ENCODE results near the gene FAM83F.

FAM83F gene

DNA sequence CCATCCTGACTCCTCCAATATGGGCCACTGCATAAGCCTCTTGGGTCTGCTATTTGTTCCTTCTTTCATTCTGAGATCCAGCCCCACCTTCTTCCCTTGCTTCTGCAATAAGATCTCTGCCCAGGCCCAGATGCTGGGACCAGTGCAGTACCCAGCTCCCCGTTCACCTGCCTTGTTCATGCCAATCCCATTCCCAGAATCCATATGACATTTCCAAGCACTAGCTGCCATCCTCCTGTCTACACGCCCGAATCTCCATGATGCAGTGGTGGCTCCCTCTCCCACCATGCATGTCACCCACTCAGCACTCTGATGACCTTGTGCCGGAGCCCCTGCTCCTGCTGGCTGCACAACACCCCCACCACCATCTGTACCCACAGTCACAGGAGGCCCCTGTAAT lies 11.4 kb upstream of the FAM83F start:
- no peak for ATAC-seq
- no peak for TF ChIP-seq ZC3H10 (CRISPR knock-in tag; IDR thresholded peaks at IDR 0.05)
- TF ChIP-seq ARNTL (CRISPR knock-in tag; IDR thresholded peaks at IDR 0.05; ENCODE audit: borderline replicate concordance, low read depth) = no peak
- no peak for TF ChIP-seq BACH2 (CRISPR knock-in tag; IDR thresholded peaks at IDR 0.05; ENCODE audit: borderline replicate concordance)
- no peak for TF ChIP-seq ESRRG (CRISPR knock-in tag; IDR thresholded peaks at IDR 0.05)
- no peak for TF ChIP-seq CSDC2 (CRISPR knock-in tag; IDR thresholded peaks at IDR 0.05)
- no peak for TF ChIP-seq ZNF8 (CRISPR knock-in tag; IDR thresholded peaks at IDR 0.05)
- no peak for TF ChIP-seq ISL1 (CRISPR knock-in tag; IDR thresholded peaks at IDR 0.05)
- TF ChIP-seq, protein P1, sequence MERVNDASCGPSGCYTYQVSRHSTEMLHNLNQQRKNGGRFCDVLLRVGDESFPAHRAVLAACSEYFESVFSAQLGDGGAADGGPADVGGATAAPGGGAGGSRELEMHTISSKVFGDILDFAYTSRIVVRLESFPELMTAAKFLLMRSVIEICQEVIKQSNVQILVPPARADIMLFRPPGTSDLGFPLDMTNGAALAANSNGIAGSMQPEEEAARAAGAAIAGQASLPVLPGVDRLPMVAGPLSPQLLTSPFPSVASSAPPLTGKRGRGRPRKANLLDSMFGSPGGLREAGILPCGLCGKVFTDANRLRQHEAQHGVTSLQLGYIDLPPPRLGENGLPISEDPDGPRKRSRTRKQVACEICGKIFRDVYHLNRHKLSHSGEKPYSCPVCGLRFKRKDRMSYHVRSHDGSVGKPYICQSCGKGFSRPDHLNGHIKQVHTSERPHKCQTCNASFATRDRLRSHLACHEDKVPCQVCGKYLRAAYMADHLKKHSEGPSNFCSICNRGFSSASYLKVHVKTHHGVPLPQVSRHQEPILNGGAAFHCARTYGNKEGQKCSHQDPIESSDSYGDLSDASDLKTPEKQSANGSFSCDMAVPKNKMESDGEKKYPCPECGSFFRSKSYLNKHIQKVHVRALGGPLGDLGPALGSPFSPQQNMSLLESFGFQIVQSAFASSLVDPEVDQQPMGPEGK (CRISPR knock-in tag; IDR thresholded peaks at IDR 0.05; ENCODE audit: borderline replicate concordance) = no peak
- no peak for TF ChIP-seq TCF4 (CRISPR knock-in tag; IDR thresholded peaks at IDR 0.05; ENCODE audit: borderline replicate concordance)
- no peak for TF ChIP-seq ZFP30 (CRISPR knock-in tag; IDR thresholded peaks at IDR 0.05)
- TF ChIP-seq CSRNP3 (CRISPR knock-in tag; IDR thresholded peaks at IDR 0.05) = no peak
- TF ChIP-seq PPARA (CRISPR knock-in tag; IDR thresholded peaks at IDR 0.05; ENCODE audit: borderline replicate concordance) = no peak

DNA sequence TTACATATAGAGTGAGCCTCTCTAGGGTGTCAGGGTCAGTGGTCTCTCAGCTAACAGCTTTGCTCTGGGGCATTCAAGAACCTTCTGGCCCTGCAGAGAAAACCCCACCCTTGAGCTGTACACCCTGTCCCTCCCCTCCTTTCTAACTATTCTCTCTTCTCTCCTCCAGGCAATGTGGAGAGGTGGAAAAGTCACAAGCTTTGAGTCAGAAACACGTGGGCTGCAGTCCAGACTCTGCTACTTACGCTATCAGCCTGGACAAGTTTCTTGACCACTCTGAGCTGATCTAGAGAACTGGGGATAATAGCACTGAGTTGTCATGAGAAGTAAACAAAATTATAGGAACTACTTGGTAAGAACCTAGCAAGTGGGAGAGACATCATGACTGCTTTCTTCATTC lies 10.7 kb upstream of the FAM83F start:
- ATAC-seq = no peak

GRCh38 chr22:39984746-39985145 lies 10.0 kb upstream of the FAM83F start:
- ATAC-seq = no peak
- TF ChIP-seq ZFP30 (CRISPR knock-in tag; IDR thresholded peaks at IDR 0.05) = no peak
- no peak for TF ChIP-seq ESRRG (CRISPR knock-in tag; IDR thresholded peaks at IDR 0.05)
- no peak for TF ChIP-seq CREB5 (CRISPR knock-in tag; IDR thresholded peaks at IDR 0.05; ENCODE audit: low read depth)

More for the DNA sequence above, 10.7 kb upstream of the FAM83F start:
- TF ChIP-seq ARNTL (CRISPR knock-in tag; IDR thresholded peaks at IDR 0.05; ENCODE audit: borderline replicate concordance, low read depth) (no peak), ZNF8 (CRISPR knock-in tag; IDR thresholded peaks at IDR 0.05) (no peak), ZFP3 (CRISPR knock-in tag; IDR thresholded peaks at IDR 0.05) (no peak), ESRRG (CRISPR knock-in tag; IDR thresholded peaks at IDR 0.05) (no peak)

GRCh38 chr22:39985383-39986035 lies 9.2 kb upstream of the FAM83F start:
- ATAC-seq = no peak
- TF ChIP-seq SNAI2 (CRISPR knock-in tag; IDR thresholded peaks at IDR 0.05) (no peak), BACH2 (CRISPR knock-in tag; IDR thresholded peaks at IDR 0.05; ENCODE audit: borderline replicate concordance) (no peak), CSDC2 (CRISPR knock-in tag; IDR thresholded peaks at IDR 0.05) (no peak), PPARA (CRISPR knock-in tag; IDR thresholded peaks at IDR 0.05; ENCODE audit: borderline replicate concordance) (no peak), CREB5 (CRISPR knock-in tag; IDR thresholded peaks at IDR 0.05; ENCODE audit: low read depth) (no peak), ESRRG (CRISPR knock-in tag; IDR thresholded peaks at IDR 0.05) (no peak), ZFP30 (CRISPR knock-in tag; IDR thresholded peaks at IDR 0.05) (no peak), TOX (CRISPR knock-in tag; IDR thresholded peaks at IDR 0.05; ENCODE audit: borderline replicate concordance) (no peak), ZNF8 (CRISPR knock-in tag; IDR thresholded peaks at IDR 0.05) (no peak), TSHZ2 (CRISPR knock-in tag; IDR thresholded peaks at IDR 0.05) (no peak), RARB (CRISPR knock-in tag; IDR thresholded peaks at IDR 0.05) (no peak), ARNTL (CRISPR knock-in tag; IDR thresholded peaks at IDR 0.05; ENCODE audit: borderline replicate concordance, low read depth) (no peak), ZNF70 (CRISPR knock-in tag; IDR thresholded peaks at IDR 0.05) (no peak), ISL1 (CRISPR knock-in tag; IDR thresholded peaks at IDR 0.05) (no peak)
- TF ChIP-seq, protein P1 (CRISPR knock-in tag; IDR thresholded peaks at IDR 0.05; ENCODE audit: borderline replicate concordance) = no peak
- TF ChIP-seq, protein P2, sequence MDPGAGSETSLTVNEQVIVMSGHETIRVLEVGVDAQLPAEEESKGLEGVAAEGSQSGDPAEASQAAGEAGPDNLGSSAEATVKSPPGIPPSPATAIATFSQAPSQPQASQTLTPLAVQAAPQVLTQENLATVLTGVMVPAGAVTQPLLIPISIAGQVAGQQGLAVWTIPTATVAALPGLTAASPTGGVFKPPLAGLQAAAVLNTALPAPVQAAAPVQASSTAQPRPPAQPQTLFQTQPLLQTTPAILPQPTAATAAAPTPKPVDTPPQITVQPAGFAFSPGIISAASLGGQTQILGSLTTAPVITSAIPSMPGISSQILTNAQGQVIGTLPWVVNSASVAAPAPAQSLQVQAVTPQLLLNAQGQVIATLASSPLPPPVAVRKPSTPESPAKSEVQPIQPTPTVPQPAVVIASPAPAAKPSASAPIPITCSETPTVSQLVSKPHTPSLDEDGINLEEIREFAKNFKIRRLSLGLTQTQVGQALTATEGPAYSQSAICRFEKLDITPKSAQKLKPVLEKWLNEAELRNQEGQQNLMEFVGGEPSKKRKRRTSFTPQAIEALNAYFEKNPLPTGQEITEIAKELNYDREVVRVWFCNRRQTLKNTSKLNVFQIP (CRISPR knock-in tag; IDR thresholded peaks at IDR 0.05; ENCODE audit: borderline replicate concordance, low read depth) = no peak
